IPS-11a (cell line): Measurements from ENCODE around the gene RGP1.
A peak's percentile ranks its signal among the peaks of the same experiment; 100 is the strongest.

Source experiments
- H3K4me3 ChIP-seq: one replicate; pipeline ENCODE4 v1.5.1; 2013; ENCODE audit warnings: low read depth, low read length, control low read depth

Gene RGP1

DNA sequence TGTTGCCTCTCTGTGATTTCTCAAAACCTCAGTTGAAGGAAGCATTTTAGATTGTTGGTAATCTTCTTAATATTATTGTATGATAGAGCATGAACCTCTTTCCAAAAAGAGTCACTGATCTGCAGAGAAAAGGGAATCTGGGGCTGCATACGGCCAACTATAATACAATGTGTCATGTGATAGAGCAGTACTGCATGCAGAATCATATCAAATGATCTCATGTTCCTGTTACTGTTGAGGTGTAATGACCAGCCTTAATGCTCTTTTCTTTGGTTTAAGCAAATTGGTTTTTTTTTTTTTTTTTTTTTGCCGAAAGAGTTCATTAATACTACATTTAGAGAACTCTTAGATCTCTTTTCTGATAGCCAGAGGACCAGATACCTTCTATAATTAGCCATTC lies 17.9 kb downstream of the RGP1 start:
- no peak overlapping the region for H3K4me3 ChIP-seq

DNA sequence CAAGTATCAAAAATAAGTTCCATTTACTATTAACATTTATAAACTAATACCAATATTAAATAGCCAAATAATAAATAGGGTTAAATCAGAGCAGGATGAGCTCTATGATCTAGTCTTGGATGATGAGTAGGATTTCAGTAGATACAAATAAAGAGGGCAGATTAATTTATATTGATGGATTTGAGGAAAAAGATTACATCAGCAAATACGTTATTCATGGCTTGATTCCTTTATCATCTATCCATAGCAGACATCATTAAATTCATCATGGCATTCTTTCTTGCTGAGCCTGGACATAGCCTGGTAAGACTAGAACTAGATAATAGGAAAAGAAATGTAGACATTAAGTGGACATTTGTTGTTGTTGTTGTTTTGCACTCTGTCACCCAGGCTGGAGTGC lies 18.4 kb downstream of the RGP1 start:
- H3K4me3 ChIP-seq, result no peak overlapping the region

DNA sequence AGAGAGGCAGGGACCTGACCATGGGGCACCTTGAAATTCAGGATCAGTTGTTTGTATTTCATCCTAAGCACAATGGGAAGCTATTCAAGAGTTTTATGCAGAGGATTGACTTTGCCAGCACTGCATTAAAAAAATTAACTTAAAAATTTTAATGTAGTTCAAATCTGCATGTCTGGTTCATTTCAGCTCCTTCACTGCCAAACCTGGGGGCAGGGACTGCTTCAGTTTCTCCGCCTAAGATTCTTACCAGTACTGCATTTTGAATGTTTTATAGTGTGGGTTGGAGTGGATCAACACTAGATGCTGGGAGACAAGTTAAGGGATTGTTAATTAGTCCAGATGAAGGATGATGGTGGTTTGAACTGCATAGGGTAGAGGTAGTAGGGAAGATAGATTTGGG lies 20.7 kb downstream of the RGP1 start:
- H3K4me3 ChIP-seq, result no peak overlapping the region

DNA sequence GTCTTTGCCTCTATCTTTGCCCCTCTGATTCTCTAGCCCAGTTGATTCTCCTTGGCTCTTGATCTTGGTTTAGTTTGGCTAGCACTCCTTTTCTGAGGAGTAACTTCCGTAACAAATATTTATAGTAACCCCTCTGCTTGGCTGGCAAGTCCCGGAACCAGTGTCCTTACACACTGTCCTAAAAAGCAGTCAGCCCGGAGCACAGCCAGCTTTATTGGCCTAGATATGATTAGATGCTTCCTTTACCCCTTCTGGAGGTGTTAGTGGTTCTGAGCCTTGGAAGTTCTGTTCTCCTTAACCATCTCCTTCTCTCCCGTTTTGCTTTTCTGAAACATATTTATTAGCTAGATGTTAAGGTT lies 22.0 kb downstream of the RGP1 start:
- H3K4me3 ChIP-seq, result no peak overlapping the region

DNA sequence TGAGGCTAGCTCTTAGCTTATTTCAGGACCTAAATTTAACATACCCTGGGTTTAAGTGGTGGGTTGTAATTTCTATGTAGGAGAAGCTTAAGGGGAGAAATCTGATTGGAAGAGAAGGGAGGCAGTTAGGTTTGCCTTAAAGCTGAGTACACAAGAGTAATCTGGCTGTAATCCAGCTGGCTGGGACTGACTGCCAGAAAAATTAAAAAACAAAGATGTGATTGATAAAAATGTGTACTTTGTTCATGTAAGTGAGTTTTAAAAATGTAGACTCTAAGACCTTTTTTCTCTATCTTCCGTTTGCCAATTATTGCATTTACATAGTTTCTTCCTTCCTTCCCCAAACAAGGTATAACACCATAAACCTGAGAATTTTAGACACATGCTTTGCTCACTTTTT lies 22.4 kb downstream of the RGP1 start:
- no peak overlapping the region for H3K4me3 ChIP-seq

DNA sequence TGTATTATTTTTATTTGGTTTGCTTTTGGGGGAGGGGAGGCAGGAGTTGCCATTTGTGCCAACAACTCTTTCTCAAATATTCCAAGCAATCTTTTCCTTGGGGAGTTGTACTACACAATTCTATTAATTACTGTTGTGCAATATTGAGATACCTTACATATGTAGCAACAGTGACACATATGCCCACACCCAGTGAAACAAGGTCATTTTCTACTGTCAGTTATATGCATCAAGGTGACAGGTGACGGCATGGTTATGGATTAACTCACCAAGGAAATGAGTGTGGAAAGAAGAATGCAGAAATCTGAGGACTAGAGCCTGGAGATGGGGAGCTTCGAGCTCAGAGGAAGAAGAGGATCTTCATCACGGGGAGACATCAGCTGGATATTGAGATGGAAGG lies 22.9 kb downstream of the RGP1 start:
- H3K4me3 ChIP-seq, result no peak overlapping the region

DNA sequence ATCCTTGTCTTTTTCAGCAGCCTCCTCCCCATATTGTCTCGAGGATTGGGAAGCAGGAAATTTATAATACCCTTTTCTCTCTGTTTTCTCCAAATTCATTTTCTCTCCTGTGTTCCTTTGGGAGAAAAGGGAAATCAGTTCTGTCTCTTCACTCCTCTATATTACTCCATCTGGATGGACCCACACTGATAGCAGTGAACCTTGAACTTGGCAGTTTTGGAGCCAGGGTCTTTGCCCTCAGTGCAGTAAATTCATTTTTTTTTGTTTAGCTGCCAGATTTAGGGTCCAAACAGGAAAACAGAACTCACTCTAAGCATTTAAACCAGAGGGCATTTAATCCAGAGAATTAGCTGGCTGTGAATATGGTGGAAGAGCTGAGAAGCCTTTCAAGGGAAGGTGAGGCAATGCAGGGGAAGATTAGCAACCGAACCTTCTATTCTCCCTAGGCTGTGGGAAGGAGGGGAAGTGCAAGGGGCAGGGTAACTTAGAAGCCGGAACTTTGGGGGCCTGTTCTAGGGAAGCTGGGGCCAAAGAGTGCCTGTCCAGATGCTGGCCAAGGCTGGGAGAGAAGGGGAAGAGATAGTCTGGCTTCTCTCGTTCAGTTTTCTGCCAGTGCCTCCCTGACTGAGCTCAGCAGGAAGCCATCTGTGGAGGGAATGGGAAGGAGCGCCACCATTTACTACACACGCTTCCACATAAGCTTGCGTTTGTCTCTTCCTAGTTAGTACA lies 26.0 kb downstream of the RGP1 start:
- no peak overlapping the region for H3K4me3 ChIP-seq

DNA sequence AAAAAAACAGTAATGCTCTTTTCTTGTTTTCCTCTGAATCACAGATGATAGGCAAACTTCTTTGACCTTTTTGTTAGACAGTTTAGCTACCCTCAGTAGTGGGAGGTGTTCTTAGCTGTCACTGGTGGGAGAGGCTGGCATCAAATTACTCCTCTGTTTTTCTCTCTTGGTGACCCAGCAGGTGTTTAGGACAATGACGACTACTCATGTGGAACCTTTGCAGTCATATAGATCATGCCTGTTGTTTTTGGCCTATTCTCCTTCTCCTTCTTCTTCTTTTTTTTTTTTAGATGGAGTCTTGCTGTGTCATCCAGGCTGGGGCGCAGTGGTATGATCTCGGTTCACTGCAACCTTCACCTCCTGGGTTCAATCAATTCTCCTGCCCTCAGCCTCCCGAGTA lies 26.9 kb downstream of the RGP1 start:
- no peak overlapping the region for H3K4me3 ChIP-seq

DNA sequence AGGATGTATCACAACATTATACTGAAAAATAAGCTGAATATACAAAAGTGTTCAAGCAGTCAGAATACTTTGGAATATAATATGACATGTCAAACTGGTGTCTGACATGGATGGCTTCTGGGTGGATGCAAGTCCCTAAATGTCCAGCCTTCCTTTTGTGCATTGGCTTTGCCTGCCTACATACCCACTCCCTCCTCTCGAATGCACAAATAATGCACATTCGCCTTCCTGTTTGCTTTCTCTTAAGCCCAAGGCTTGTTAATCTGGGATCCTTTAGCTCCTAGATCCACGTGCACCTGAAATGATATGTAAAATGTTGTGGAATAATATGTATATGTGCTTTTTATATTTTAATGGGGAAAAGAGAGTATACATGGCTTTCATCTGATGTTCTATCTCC lies 29.4 kb downstream of the RGP1 start:
- H3K4me3 ChIP-seq, result no peak overlapping the region

DNA sequence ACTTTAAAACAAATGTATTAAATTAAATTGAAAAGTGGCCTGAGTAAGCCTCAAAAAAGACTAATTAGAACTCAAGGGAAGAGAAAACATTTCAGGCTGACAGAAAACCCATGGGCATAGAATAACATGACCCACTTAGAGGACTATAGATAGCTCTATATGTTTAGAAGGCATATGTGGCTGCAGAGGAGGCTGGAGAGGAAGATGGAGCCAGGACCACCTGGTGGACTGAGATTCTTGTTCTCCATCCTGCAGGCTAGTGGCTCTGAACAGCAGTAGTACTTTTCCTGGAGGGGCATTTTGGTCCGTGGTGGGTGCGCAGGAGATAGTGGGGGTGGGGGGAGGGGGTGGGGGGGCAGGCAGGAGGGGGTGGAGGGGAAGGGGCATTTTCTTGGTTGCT lies 32.0 kb downstream of the RGP1 start:
- H3K4me3 ChIP-seq, result no peak overlapping the region

DNA sequence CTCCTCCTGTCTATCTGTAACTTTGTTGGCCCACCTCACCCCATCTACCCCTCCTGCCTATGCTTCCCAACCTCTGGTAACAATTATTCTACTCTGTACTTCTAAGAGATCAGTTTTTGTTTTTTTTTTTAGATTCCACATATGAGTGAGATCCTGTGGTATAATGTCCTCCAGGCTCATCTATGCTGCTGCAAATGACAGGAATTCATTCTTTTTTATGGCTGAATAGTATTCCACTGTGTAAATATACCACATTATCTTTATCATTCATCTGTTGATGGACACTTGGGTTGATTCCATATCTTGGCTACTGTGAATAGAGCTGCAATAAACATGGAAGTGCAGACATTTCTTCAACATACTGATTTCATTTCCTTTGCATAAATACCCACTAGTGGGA lies 34.3 kb downstream of the RGP1 start:
- H3K4me3 ChIP-seq, result no peak overlapping the region

DNA sequence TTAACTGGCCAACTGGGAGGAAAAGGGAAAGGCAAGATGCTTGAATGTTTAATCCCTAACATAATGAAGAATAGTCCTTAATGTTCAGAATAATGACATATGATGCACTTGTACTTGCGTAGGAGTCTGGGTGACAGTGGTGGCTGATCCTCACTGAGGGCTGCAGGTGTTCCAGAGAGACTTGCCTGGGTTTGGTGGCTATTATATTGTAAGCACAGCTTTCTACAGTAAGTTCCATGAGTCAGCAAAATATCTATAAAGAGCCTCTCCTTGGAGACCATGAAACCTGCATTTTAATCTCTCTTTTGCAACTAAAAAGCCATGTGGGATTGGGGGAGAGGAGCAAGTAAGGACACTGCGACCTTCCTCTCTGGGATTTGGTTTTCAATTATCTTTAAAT lies 40.5 kb downstream of the RGP1 start:
- H3K4me3 ChIP-seq, result no peak overlapping the region

DNA sequence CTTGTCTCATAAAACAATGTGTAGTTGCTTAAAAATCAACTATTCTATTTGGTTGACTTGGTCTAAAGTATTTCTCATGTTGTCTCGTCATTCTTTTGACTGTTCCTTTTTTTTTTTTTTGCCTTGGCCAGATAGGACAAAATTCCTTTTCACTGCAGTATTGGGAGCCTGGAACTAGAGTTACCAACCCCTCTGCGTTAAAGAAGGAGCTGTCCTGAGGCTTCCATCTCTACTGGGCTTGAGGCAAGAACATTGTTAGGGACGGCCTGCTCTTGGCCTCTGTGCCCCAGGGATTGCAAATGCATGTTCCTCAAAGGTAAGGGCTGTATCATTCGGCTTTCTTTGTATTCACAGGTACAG lies 40.9 kb downstream of the RGP1 start:
- no peak overlapping the region for H3K4me3 ChIP-seq

DNA sequence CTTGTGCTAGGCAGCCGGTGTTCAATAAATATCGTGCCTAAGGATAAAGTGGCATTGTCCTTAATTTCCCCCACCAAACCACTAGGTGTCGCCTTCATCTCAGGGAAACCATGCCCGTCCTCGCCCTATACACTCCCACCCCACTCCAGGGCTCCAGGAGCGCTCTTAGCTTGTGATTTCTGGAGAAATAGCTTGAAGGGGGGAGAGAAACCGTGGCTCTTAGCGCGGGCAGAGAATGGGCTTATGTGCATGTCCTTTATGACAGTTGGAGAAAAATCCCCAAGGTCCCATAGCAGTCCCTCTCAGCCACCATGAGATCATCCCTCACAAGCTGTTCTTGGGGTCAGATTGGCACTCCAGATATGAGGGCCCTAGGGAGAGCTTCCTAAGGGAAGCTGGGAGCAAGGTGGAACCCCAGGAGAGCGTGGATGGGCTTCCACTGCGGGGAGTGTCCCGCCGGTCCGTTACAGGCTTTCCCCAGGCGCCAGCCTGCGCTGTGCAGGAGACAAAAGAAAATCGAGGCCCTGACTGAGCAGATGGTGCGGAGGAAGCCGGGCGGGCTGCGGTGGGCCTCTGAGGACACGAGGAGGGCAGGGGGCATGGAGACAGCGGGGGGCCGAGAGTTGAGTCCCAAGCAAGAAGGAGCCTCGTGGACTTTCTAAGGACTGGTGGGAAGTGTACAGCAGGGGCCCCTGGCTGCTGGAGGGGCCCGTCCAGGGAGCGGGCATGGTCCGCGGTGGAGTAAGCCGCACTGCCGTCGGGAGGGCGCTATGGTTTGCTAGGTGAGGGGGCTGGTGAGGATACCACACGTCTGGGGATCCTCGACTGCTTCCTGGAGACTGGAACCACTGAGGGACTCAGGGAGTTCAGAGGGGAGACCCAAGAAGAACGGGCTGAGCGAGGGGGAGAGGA lies 41.6 kb downstream of the RGP1 start:
- peak overlapping the region; percentile 24 for H3K4me3 ChIP-seq

DNA sequence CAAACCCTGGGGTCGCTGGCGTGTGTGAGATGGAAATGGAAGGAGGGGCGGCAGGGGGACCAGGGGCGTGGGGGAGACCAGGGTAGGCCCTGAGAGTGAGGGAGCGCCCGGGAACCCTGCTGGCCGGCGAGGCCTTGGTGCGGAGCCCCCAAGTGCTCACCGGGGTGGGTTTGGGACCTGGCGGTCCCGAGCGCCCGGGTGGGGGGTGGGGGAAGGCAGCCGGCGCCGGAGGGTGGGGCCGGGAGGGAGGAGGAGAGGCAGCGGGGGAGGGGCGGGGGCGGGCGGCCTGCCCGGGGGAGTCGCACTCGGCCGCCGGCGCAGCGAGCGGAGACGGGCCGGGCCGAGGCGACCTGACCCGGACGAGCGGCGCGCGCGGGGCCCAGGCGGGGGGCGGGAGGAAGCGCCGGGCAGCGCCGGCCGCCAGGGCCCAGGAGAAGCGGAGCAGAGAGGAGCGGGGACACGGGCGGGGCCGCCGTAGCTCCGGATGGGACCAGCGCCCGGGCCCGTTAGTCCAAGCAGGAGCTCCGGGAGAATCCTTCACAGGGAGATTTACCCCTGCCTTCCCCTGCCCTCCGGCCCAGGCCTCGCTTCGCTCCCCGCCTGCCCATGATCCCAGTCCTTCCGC lies 42.3 kb downstream of the RGP1 start, which contains the start of gene NPR2:
TSS of gene NPR2 (plus strand) at position 295 of the 625 bp plus-strand sequence. CDS start 818 bp downstream, outside the sequence.
- H3K4me3 ChIP-seq, result peak within 1 kb of the TSS; percentile 50

DNA sequence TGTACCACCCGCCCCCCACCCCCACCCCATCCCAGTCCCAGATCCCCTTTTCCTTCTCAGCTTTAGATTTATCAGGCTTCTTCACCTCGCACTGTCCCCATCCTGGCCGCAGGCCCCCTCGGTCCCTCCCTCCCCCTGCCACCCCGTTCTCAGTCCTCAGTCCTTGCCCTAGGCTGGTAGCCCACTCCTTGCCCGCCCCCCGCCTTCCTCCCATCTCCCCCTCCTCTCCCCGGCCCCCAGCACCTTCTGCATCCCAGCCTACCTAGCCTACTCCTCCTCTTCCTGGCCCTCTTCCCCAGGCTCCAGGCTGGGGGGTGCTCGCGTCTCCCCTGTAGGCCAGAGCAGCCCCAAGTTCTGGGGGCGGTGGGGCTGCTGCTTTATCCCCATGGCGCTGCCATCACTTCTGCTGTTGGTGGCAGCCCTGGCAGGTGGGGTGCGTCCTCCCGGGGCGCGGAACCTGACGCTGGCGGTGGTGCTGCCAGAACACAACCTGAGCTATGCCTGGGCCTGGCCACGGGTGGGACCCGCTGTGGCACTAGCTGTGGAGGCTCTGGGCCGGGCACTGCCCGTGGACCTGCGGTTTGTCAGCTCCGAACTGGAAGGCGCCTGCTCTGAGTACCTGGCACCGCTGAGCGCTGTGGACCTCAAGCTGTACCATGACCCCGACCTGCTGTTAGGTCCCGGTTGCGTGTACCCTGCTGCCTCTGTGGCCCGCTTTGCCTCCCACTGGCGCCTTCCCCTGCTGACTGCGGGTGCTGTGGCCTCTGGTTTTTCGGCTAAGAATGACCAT lies 43.1 kb downstream of the RGP1 start:
- no peak overlapping the region for H3K4me3 ChIP-seq

DNA sequence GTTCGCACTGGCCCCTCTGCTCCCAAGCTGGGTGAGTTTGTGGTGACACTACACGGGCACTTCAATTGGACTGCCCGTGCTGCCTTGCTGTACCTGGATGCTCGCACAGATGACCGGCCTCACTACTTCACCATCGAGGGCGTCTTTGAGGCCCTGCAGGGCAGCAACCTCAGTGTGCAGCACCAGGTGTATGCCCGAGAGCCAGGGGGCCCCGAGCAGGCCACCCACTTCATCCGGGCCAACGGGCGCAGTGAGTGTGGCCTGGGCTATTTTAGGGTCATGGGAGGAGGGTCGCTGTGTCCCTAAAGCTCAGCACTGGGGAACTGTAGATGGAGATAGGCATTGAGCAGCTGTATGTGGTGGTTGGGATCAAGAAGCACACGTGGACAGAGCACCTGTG lies 43.7 kb downstream of the RGP1 start:
- H3K4me3 ChIP-seq, result no peak overlapping the region

DNA sequence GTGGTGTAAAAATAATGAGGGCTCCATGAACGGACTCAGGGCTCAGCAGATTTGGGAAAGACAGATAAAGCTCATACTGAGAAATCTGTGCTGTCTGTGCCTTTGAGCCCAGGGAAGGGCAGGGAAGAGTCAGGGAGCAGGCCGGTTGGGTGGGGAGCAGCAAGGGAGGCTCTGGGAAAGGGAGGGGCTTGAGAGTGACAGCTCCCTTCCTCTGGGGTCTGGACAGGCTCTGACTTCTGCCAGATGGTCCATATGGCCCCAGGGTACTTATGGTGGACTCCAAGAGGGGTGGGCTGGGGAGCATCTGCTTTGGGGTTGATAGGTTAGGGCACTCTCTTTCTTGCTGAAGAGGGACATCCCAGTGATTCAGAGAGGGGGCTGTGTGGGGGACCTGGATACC lies 44.4 kb downstream of the RGP1 start:
- H3K4me3 ChIP-seq, result no peak overlapping the region

DNA sequence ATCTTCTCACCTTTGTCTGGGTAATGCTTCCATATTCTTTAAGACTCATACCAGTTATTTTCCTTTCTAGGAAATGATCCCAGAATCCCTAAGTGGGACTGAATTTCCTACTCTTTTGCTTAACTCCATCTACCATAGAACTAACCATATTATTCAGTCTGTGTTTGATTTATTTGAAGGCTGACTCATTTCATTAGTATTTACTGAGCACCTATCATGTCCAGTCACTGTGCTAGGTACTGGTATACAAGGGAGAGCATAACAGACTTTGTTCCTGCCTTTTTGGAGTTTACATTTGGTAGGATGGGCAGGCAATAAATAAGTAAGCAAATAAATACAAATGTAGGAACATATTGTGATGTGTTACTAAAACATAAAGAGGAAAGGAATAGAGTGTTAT lies 46.6 kb downstream of the RGP1 start:
- no peak overlapping the region for H3K4me3 ChIP-seq

DNA sequence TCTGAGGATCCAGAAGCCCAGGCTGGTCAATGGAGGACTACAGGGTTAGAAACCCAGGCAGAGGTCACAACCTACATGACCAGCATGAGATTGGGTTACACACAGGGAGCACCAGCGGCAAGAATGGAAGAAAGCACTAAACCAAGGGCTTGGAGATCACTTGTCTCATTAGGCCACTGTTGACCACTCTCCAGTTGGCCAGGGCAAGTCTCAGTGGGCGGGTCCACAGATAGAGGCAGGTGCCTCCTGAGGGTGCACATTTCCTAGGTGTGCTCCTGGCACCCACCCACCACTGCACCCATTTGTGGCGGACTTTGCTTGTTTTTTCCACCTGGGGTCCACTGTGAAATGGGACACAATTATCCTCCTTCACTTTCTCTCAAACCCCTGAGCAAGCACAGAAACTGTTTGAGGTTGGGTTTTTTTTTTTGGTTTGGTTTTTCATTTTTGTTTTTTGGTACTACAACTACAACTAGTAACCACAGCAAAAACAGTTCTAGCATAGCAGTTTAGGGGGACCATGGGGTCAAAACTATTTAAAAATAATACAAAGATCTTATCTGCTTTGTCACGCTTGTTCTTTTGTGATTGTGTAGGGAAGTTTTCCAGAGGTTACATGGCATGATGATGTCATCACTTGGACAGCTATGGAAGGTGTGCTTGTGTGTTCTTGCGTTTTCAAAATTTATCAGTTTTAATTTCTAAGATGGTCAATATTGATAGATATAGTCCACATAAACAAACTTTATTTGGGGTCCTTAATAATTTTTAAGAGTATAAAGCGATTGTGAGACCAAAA lies 48.4 kb downstream of the RGP1 start:
- no peak overlapping the region for H3K4me3 ChIP-seq
